Measurements from ENCODE around the gene S100PBP.

GRCh38 chr1:32831878-32832277 is 14.4 kb downstream of the S100PBP start:
- TF ChIP-seq NFKB2 (CRISPR knock-in tag; IDR thresholded peaks at IDR 0.05; ENCODE audit: borderline replicate concordance), result no peak
- no peak for TF ChIP-seq ARID2 (CRISPR knock-in tag; IDR thresholded peaks at IDR 0.05; ENCODE audit: borderline replicate concordance)
- no peak for TF ChIP-seq ZNF660 (CRISPR knock-in tag; IDR thresholded peaks at IDR 0.05; ENCODE audit: borderline replicate concordance, low read depth)
- TF ChIP-seq SATB2 (CRISPR knock-in tag; IDR thresholded peaks at IDR 0.05), result no peak
- no peak for TF ChIP-seq CTCF (CRISPR knock-in tag; IDR thresholded peaks at IDR 0.05)
- TF ChIP-seq SIN3A (IDR thresholded peaks at IDR 0.05; ENCODE audit: borderline replicate concordance, low read depth, low read length), result no peak
- no peak for TF ChIP-seq ZNF10 (CRISPR knock-in tag; IDR thresholded peaks at IDR 0.05; ENCODE audit: borderline replicate concordance, low read depth)
- TF ChIP-seq LCORL (IDR thresholded peaks at IDR 0.05), result no peak
- no peak for TF ChIP-seq LCORL (CRISPR knock-in tag; IDR thresholded peaks at IDR 0.05)
- TF ChIP-seq, protein P1, sequence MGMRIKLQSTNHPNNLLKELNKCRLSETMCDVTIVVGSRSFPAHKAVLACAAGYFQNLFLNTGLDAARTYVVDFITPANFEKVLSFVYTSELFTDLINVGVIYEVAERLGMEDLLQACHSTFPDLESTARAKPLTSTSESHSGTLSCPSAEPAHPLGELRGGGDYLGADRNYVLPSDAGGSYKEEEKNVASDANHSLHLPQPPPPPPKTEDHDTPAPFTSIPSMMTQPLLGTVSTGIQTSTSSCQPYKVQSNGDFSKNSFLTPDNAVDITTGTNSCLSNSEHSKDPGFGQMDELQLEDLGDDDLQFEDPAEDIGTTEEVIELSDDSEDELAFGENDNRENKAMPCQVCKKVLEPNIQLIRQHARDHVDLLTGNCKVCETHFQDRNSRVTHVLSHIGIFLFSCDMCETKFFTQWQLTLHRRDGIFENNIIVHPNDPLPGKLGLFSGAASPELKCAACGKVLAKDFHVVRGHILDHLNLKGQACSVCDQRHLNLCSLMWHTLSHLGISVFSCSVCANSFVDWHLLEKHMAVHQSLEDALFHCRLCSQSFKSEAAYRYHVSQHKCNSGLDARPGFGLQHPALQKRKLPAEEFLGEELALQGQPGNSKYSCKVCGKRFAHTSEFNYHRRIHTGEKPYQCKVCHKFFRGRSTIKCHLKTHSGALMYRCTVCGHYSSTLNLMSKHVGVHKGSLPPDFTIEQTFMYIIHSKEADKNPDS (CRISPR knock-in tag; IDR thresholded peaks at IDR 0.05), result no peak
- TF ChIP-seq CSRNP2 (CRISPR knock-in tag; conservative IDR thresholded peaks at IDR 0.05; ENCODE audit: low read depth), result no peak
- no peak for TF ChIP-seq ZBTB2 (CRISPR knock-in tag; IDR thresholded peaks at IDR 0.05; ENCODE audit: low read depth)
